Cardiac fibroblast (primary cell): Measurements from ENCODE around the gene CIDEB.
A peak's percentile ranks its signal among the peaks of the same experiment; 100 is the strongest.

Experiments used
- DNase-seq, 2 donors: peaks; one replicate each; pipeline versions ENCODE4 v3.0.0 to v3.0.0-alpha.2; 2010; ENCODE audit warnings: low read depth in 2 of 2
- H3K4me3 ChIP-seq, 2 donors: replicated peaks in 1 of 2; 1 replicate in 1 of 2; 2 replicates in 1 of 2; pipeline ENCODE4 v1.5.1; 2011; ENCODE audit warnings: low read depth in 2 of 2, low read length in 2 of 2, mild to moderate bottlenecking in 2 of 2, moderate library complexity in 1 of 2
- TF ChIP-seq, protein P1 (sequence below): IDR thresholded peaks from one replicate; pipeline ENCODE4 v1.5.1; 2011; ENCODE audit warnings: low read depth, mild to moderate bottlenecking, low read length, inconsistent platforms

Gene CIDEB

GRCh38 chr14:24313913-24314312 is 6.1 kb upstream of the CIDEB start:
- DNase-seq, result no peak
- TF ChIP-seq, protein P1, sequence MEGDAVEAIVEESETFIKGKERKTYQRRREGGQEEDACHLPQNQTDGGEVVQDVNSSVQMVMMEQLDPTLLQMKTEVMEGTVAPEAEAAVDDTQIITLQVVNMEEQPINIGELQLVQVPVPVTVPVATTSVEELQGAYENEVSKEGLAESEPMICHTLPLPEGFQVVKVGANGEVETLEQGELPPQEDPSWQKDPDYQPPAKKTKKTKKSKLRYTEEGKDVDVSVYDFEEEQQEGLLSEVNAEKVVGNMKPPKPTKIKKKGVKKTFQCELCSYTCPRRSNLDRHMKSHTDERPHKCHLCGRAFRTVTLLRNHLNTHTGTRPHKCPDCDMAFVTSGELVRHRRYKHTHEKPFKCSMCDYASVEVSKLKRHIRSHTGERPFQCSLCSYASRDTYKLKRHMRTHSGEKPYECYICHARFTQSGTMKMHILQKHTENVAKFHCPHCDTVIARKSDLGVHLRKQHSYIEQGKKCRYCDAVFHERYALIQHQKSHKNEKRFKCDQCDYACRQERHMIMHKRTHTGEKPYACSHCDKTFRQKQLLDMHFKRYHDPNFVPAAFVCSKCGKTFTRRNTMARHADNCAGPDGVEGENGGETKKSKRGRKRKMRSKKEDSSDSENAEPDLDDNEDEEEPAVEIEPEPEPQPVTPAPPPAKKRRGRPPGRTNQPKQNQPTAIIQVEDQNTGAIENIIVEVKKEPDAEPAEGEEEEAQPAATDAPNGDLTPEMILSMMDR, result no peak
- H3K4me3 ChIP-seq, result no peak overlapping the region

- H3K4me3 ChIP-seq, result no peak overlapping the region
- peak; percentile 35 to 64 for DNase-seq
- TF ChIP-seq, protein P1, result no peak
Measured at GRCh38 chr14:24312736-24313507, 5.1 kb upstream of the CIDEB start.

DNA sequence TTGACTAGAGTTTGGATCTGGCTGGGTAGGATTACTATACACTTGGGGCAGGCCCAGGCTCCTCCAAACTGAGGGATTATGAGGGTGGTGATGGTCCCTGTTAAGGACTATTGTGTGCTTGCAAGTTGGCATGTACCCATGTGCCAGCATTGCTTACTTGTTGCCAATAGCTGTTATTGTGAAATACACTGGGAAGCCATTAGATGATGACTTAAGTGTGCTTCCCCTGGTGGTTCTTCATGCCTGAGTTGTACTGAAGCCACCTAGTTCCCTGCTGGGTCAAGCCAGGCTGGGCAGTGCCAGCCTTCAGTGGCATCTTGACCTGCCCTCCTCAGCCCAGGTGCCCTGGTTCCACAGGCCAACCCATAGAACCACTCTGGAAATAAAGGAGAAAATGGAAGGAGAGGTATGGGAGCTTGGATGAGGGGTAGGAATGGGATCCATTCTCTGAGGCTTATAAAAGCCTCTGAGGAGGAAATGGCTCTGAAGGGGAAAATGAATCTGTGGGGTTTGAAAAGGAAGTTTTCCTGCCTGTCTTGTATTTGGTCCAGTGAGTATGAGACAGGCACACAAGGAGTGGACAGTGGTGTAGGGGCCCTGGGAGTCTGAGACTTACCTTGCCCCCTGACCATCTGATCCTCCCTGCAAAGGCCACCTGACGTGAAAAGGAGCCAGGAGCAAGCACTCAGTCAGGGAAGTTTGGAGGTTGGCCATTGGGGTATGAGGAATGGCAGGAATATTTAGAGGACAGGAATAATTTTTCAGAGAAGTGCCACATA is 4.2 kb upstream of the CIDEB start:
- TF ChIP-seq, protein P1, result no peak
- no peak overlapping the region for H3K4me3 ChIP-seq
- DNase-seq, result peak; percentile 48 to 54

DNA sequence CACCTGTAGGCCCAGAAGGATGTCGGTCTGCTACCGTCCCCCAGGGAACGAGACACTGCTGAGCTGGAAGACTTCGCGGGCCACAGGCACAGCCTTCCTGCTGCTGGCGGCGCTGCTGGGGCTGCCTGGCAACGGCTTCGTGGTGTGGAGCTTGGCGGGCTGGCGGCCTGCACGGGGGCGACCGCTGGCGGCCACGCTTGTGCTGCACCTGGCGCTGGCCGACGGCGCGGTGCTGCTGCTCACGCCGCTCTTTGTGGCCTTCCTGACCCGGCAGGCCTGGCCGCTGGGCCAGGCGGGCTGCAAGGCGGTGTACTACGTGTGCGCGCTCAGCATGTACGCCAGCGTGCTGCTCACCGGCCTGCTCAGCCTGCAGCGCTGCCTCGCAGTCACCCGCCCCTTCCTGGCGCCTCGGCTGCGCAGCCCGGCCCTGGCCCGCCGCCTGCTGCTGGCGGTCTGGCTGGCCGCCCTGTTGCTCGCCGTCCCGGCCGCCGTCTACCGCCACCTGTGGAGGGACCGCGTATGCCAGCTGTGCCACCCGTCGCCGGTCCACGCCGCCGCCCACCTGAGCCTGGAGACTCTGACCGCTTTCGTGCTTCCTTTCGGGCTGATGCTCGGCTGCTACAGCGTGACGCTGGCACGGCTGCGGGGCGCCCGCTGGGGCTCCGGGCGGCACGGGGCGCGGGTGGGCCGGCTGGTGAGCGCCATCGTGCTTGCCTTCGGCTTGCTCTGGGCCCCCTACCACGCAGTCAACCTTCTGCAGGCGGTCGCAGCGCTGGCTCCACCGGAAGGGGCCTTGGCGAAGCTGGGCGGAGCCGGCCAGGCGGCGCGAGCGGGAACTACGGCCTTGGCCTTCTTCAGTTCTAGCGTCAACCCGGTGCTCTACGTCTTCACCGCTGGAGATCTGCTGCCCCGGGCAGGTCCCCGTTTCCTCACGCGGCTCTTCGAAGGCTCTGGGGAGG is 3.1 kb upstream of the CIDEB start, which contains the start of gene LTB4R:
Gene LTB4R, plus strand, starts transcription at position 857 of the 959 bp plus-strand sequence. CDS start 4,150 bp downstream, outside the sequence.
- TF ChIP-seq, protein P1, result no peak
- peak within 1 kb of the TSS; percentile 15 to 33 for H3K4me3 ChIP-seq
- DNase-seq, result peak; percentile 76 to 85

DNA sequence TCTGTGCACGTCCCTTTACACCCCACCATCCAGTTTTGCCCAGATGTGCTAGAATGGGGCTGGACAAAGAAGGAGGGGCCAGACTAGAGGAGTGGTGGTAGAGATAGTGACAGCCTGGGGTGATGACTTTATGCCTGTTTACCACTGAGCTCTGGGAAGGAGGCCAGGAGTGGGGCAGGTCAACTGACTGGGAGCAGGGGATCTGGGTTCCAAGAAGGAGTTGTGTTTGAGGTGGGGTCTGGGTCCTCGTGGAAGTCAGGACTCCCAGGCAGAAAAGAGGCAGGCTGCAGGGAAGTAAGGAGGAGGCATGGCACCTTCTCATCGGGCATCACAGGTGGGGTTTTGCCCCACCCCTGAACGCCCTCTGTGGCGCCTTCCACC is 2.5 kb upstream of the CIDEB start:
- DNase-seq, result no peak
- TF ChIP-seq, protein P1, result no peak
- peak overlapping the region in 1 of 2 donors; percentile 24 for H3K4me3 ChIP-seq
